Cerebellar nuclear complex (tissue), 1 donor: ENCODE results near the gene SSH2.
"Not testable (repeated sequence)": the region's sequence is repeated elsewhere in the genome, so short reads cannot be mapped to it uniquely, and the experiment has no call there.

ENCODE experiments used
- DNase-seq, 2 experiments: peaks; one replicate each; lab custom pipeline; 2025; lab: John Stamatoyannopoulos, UW

The SSH2 gene

GRCh38 chr17:29705386-29705785 is 224.6 kb downstream of the SSH2 start:
- no peak for DNase-seq

GRCh38 chr17:29699283-29699682 is 230.7 kb downstream of the SSH2 start:
- DNase-seq, result no peak

- no peak for DNase-seq
Measured at GRCh38 chr17:29698837-29699236, 231.2 kb downstream of the SSH2 start.

- DNase-seq, result no peak
Measured at GRCh38 chr17:29698019-29698777, 231.8 kb downstream of the SSH2 start.

- DNase-seq, result no peak
Measured at GRCh38 chr17:29697371-29697770, 232.7 kb downstream of the SSH2 start.

- no peak for DNase-seq
Measured at GRCh38 chr17:29694918-29695563, 235.0 kb downstream of the SSH2 start.

GRCh38 chr17:29693751-29694150 is 236.3 kb downstream of the SSH2 start:
- no peak for DNase-seq

GRCh38 chr17:29687596-29687995 is 242.4 kb downstream of the SSH2 start:
- DNase-seq, result no peak

- peak in 1 of 2 experiments; percentile 5 for DNase-seq
Measured at GRCh38 chr17:29686993-29687590, 242.9 kb downstream of the SSH2 start.

GRCh38 chr17:29683481-29683880 is 246.5 kb downstream of the SSH2 start:
- DNase-seq, result no peak

GRCh38 chr17:29682987-29683386 is 247.0 kb downstream of the SSH2 start:
- DNase-seq, result no peak

- DNase-seq, result no peak
Measured at GRCh38 chr17:29682054-29682453, 248.0 kb downstream of the SSH2 start.

- no peak for DNase-seq
Measured at GRCh38 chr17:29677824-29678223, 252.2 kb downstream of the SSH2 start.

GRCh38 chr17:29677221-29677791 is 252.7 kb downstream of the SSH2 start:
- DNase-seq, result no peak

GRCh38 chr17:29675961-29676360 is 254.1 kb downstream of the SSH2 start:
- DNase-seq, result not testable (repeated sequence)

- no peak for DNase-seq
Measured at GRCh38 chr17:29674281-29674680, 255.7 kb downstream of the SSH2 start.

- no peak for DNase-seq
Measured at GRCh38 chr17:29671661-29672060, 258.4 kb downstream of the SSH2 start.

GRCh38 chr17:29669266-29669665 is 260.8 kb downstream of the SSH2 start:
- DNase-seq, result no peak

GRCh38 chr17:29667969-29668368 is 262.1 kb downstream of the SSH2 start:
- no peak for DNase-seq

GRCh38 chr17:29665481-29665810 is 264.6 kb downstream of the SSH2 start:
- DNase-seq, result no peak

GRCh38 chr17:29664743-29665480 is 265.1 kb downstream of the SSH2 start:
- no peak for DNase-seq

GRCh38 chr17:29663155-29663554 is 266.9 kb downstream of the SSH2 start:
- no peak for DNase-seq
